MM.1S (cell line): Measurements from ENCODE around the gene OTUD6A.

Source experiments
- EZH2 ChIP-seq: fragments of 300-600 bp; sonication (generic); optimal IDR thresholded peaks from 2 replicates; pipeline ENCODE3; 2017; ENCODE audit warnings: low read depth, mild to moderate bottlenecking, antibody characterized with exemption, low read length, mixed read lengths
- TF ChIP-seq, protein P1 (sequence below): fragments of 300-600 bp; sonication (generic); IDR thresholded peaks from 2 replicates; pipeline ENCODE4 v1.5.1; 2016; ENCODE audit warnings: antibody characterized with exemption, low read length, mixed read lengths

- TF ChIP-seq, protein P1, sequence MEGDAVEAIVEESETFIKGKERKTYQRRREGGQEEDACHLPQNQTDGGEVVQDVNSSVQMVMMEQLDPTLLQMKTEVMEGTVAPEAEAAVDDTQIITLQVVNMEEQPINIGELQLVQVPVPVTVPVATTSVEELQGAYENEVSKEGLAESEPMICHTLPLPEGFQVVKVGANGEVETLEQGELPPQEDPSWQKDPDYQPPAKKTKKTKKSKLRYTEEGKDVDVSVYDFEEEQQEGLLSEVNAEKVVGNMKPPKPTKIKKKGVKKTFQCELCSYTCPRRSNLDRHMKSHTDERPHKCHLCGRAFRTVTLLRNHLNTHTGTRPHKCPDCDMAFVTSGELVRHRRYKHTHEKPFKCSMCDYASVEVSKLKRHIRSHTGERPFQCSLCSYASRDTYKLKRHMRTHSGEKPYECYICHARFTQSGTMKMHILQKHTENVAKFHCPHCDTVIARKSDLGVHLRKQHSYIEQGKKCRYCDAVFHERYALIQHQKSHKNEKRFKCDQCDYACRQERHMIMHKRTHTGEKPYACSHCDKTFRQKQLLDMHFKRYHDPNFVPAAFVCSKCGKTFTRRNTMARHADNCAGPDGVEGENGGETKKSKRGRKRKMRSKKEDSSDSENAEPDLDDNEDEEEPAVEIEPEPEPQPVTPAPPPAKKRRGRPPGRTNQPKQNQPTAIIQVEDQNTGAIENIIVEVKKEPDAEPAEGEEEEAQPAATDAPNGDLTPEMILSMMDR = no peak
- TF ChIP-seq EZH2 = no peak
Observed at GRCh38 chrX:70079870-70080269, 17.6 kb downstream of the OTUD6A start.
